ENCODE data around the gene EML6.

DNA sequence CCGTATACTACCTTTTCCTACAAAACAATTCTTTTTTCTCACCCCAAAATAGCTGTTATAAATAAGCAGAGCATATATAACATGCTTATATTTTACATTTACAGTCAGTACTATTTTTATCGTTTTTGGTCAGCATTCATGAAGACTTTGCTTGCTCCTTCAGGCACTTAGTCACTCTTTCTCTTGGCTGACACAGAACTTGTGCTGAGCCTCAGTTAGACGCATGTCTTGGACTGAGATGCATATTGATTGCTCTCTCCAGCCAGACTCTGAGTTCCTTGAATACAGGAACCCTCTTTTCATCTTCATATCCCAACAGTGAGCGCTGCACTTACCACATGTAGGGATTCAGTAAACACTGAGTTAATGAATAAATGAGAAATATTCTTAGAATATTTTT lies 168.4 kb downstream of the EML6 start:
- TF ChIP-seq, protein P1, sequence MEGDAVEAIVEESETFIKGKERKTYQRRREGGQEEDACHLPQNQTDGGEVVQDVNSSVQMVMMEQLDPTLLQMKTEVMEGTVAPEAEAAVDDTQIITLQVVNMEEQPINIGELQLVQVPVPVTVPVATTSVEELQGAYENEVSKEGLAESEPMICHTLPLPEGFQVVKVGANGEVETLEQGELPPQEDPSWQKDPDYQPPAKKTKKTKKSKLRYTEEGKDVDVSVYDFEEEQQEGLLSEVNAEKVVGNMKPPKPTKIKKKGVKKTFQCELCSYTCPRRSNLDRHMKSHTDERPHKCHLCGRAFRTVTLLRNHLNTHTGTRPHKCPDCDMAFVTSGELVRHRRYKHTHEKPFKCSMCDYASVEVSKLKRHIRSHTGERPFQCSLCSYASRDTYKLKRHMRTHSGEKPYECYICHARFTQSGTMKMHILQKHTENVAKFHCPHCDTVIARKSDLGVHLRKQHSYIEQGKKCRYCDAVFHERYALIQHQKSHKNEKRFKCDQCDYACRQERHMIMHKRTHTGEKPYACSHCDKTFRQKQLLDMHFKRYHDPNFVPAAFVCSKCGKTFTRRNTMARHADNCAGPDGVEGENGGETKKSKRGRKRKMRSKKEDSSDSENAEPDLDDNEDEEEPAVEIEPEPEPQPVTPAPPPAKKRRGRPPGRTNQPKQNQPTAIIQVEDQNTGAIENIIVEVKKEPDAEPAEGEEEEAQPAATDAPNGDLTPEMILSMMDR (IDR thresholded peaks at IDR 0.05): no peak
- TF ChIP-seq POLR2A (IDR thresholded peaks at IDR 0.05): no peak

Measured in Peyer's patch (tissue), 4 donors.